GM23338 (cell line): ENCODE data around the gene KAZN. TPM values are rescaled to one million over a fixed set of nuclear protein-coding genes. Genes with fewer than 3 reads are reported as not detected.

Experiments used
- ATAC-seq: fragments of 200-7000 bp; cut with Tn5 transposase; 3 replicates; pipeline ENCODE4 v1.9.1; 2020
- DNase-seq: peaks from one replicate; pipeline ENCODE4 v3.0.0-alpha.2; 2015; ENCODE audit warnings: low spot score
- H2AFZ ChIP-seq: fragments of 200-600 bp; sonication (generic); 2 replicates; pipeline ENCODE4 v1.8.0; 2016; ENCODE audit warnings: antibody characterized with exemption, mild to moderate bottlenecking, moderate library complexity
- H3F3A ChIP-seq: fragments of 200-600 bp; sonication (generic); replicated peaks from 2 replicates; pipeline ENCODE4 v1.8.0; 2017; ENCODE audit warnings: antibody characterized with exemption, mixed run types, low read depth
- H3K27ac ChIP-seq: fragments of 200-600 bp; sonication (generic); 2 replicates; pipeline ENCODE4 v1.6.1; 2016; ENCODE audit warnings: low read depth
- H3K27me3 ChIP-seq: fragments of 200-600 bp; sonication (generic); 2 replicates; pipeline ENCODE4 v1.8.0; 2016; ENCODE audit warnings: mild to moderate bottlenecking, mixed run types, moderate library complexity; ENCODE audit not compliant: insufficient read depth
- H3K36me3 ChIP-seq: fragments of 200-600 bp; sonication (generic); 2 replicates; pipeline ENCODE4 v1.8.0; 2016; ENCODE audit warnings: mild to moderate bottlenecking; ENCODE audit not compliant: insufficient read depth
- H3K4me1 ChIP-seq: fragments of 200-600 bp; sonication (generic); 2 replicates; pipeline ENCODE4 v1.8.0; 2016; ENCODE audit warnings: mild to moderate bottlenecking, moderate library complexity; ENCODE audit not compliant: insufficient read depth
- H3K4me2 ChIP-seq: fragments of 200-600 bp; sonication (generic); 2 replicates; pipeline ENCODE4 v1.7.1; 2017; ENCODE audit warnings: mixed run types
- H3K4me3 ChIP-seq: fragments of 200-600 bp; sonication (generic); 2 replicates; pipeline ENCODE4 v1.6.1; 2016; ENCODE audit warnings: mixed run types
- H3K79me2 ChIP-seq: fragments of 200-600 bp; sonication (generic); replicated peaks from 2 replicates; pipeline ENCODE4 v1.8.0; 2017; ENCODE audit warnings: mild to moderate bottlenecking; ENCODE audit not compliant: insufficient read depth
- H3K9me2 ChIP-seq: fragments of 200-600 bp; sonication (generic); 2 replicates; pipeline ENCODE4 v1.8.0; 2017; ENCODE audit not compliant: insufficient read depth
- H4K20me1 ChIP-seq: fragments of 200-600 bp; sonication (generic); replicated peaks from 2 replicates; pipeline ENCODE4 v1.8.0; 2017; ENCODE audit warnings: mild to moderate bottlenecking; ENCODE audit not compliant: insufficient read depth
- H3K27ac Mint-ChIP-seq: 2 replicates; pipeline ENCODE4 v1.8.0; 2020; ENCODE audit warnings: inconsistent platforms, mild to moderate bottlenecking, moderate library complexity, mixed read lengths
- H3K27me3 Mint-ChIP-seq: 3 replicates; pipeline ENCODE4 v1.8.0; 2022; ENCODE audit warnings: low read depth, mild to moderate bottlenecking, moderate library complexity, mixed read lengths, inconsistent platforms; ENCODE audit not compliant: insufficient read depth, poor library complexity
- H3K36me3 Mint-ChIP-seq: 3 replicates; pipeline ENCODE4 v1.8.0; 2021; ENCODE audit warnings: low read depth, mild to moderate bottlenecking, inconsistent platforms, moderate library complexity, mixed read lengths
- H3K4me1 Mint-ChIP-seq: 3 replicates; pipeline ENCODE4 v1.8.0; 2020; ENCODE audit warnings: mild to moderate bottlenecking, inconsistent platforms, mixed read lengths
- H3K4me3 Mint-ChIP-seq: 3 replicates; pipeline ENCODE4 v1.8.0; 2021; ENCODE audit warnings: moderate library complexity, mild to moderate bottlenecking, inconsistent platforms, mixed read lengths
- H3K9me3 Mint-ChIP-seq: 3 replicates; pipeline ENCODE4 v1.8.0; 2020; ENCODE audit warnings: moderate library complexity, mild to moderate bottlenecking, inconsistent platforms, mixed read lengths
- CREB1 ChIP-seq: fragments of 250-450 bp; sonication (Bioruptor Pico); IDR thresholded peaks from 2 replicates; pipeline ENCODE4 v1.5.0; 2020; ENCODE audit warnings: low read depth, mild to moderate bottlenecking, moderate library complexity
- EZH2phosphoT487 ChIP-seq: fragments of 200-600 bp; sonication (generic); IDR thresholded peaks from one replicate; pipeline ENCODE4 v1.8.1; 2018; ENCODE audit warnings: antibody characterized with exemption; ENCODE audit not compliant: unreplicated experiment
- JUNB ChIP-seq: IDR thresholded peaks from one replicate; pipeline ENCODE4 v1.6.1; 2016; ENCODE audit warnings: antibody characterized with exemption; ENCODE audit not compliant: unreplicated experiment
- STAT1 ChIP-seq: IDR thresholded peaks from one replicate; pipeline ENCODE4 v1.6.1; 2016; ENCODE audit warnings: antibody characterized with exemption; ENCODE audit not compliant: unreplicated experiment
- polyA plus RNA-seq: library from polyadenylated mRNA; unstranded; fragments of >200 nt; fragmentation: Nextera tagmentation; extraction: Ambion mirVana; gene quantifications from 2 replicates; pipeline ENCODE4 v1.2.1, GENCODE V29; 2016
- total RNA-seq: library from RNA; depleted of rRNA; stranded (reverse); fragments of >200 nt; shearing (Covaris generic); gene quantifications from 2 replicates; pipeline ENCODE4 v1.2.3, GENCODE V29; 2014
- TF ChIP-seq, protein P1 (sequence below), 2 experiments: fragments of 200-600 bp in 1 of 2; sonication (generic) in 1 of 2; conservative IDR thresholded peaks; 2 replicates each; pipeline versions ENCODE4 v1.5.1 to v1.6.1; 2016 to 2017; ENCODE audit warnings: antibody characterized with exemption in 2 of 2, low read depth in 2 of 2, mild to moderate bottlenecking in 2 of 2, moderate library complexity in 1 of 2
- TF ChIP-seq, protein P2 (sequence below): fragments of 250-450 bp; sonication (Bioruptor Pico); IDR thresholded peaks from 2 replicates; pipeline ENCODE4 v1.5.0; 2020; ENCODE audit warnings: mild to moderate bottlenecking, moderate library complexity
- TF ChIP-seq, protein P3 (sequence below): IDR thresholded peaks from 2 replicates; pipeline ENCODE4 v1.6.1; 2016; ENCODE audit warnings: antibody characterized with exemption

Gene KAZN
- total and polyA plus RNA-seq, 2 experiments from 2014 or later, result 9.9 to 15.0 TPM

DNA sequence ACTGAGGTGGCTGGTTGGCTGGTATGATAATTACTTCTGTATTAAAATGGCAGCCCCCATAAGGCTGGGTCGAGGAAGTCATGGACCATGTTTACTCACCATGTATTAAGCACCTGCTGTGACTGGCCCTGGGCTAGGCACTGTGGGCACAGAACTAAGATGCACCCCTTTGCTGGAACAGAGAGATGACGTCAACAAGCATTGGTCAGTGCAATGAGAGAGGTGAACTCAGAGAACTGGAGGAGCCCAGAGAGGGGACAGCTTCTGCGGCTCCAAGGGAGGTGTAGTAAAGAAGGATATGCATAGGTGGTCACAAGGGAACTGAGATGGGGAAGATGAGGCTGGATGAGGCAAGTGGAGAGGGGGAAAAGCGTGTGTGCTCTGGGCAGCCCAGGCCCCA, 88.7 kb downstream of the KAZN start (continued):
- TF ChIP-seq, protein P1, sequence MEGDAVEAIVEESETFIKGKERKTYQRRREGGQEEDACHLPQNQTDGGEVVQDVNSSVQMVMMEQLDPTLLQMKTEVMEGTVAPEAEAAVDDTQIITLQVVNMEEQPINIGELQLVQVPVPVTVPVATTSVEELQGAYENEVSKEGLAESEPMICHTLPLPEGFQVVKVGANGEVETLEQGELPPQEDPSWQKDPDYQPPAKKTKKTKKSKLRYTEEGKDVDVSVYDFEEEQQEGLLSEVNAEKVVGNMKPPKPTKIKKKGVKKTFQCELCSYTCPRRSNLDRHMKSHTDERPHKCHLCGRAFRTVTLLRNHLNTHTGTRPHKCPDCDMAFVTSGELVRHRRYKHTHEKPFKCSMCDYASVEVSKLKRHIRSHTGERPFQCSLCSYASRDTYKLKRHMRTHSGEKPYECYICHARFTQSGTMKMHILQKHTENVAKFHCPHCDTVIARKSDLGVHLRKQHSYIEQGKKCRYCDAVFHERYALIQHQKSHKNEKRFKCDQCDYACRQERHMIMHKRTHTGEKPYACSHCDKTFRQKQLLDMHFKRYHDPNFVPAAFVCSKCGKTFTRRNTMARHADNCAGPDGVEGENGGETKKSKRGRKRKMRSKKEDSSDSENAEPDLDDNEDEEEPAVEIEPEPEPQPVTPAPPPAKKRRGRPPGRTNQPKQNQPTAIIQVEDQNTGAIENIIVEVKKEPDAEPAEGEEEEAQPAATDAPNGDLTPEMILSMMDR (conservative IDR thresholded peaks at IDR 0.05; ENCODE audit: low read depth in 2 of 2), result no peak
- TF ChIP-seq EZH2phosphoT487 (no peak), CREB1 (CRISPR knock-in tag) (no peak)

DNA sequence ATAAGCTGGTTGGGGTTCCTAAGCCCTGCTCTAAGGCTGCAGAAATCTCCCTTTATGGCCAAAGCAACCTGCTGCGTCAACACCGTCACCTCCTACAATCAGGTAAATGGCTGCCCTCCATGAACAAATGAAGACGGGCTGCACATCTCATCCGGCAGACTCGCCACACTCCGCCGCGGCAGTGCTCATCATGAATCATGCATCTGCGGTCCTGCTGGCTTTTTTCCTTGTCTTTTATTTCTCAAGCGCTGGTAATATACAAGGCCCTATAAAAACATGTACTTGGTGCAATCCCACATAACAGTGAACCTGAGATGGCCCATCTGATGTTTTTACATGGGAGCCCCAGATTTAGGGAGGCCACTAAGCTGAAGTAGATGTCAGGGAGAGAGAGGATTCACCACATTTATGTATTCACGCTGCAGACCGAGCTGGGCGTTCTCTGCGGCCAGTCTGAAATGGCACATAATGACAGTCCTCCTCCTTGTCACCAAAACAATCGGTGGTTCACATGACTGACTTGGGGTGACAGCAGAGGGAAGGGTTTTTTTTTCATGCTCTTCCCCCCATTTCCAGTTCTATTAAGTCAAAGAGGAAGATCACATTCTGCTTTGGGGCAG, 91.6 kb downstream of the KAZN start:
- Histone ChIP-seq H2AFZ (no peak overlapping the region), H3K27me3 (no peaks in the 10 kb centered on the region), H3K4me2 (no peak overlapping the region), H3F3A (no peaks in the 10 kb centered on the region), H3K79me2 (peaks cover 9% of the 10 kb centered on the region), H4K20me1 (peaks cover 10% of the 10 kb centered on the region), H3K4me3 (no peak overlapping the region), H3K36me3 (no peaks in the 10 kb centered on the region), H3K9me2 (0 out of 2 replicates have a peak, but pooled peaks cover 3% of the 10 kb centered on the region), H3K27ac (no peak overlapping the region), H3K4me1 (no peaks in the 10 kb centered on the region)
- no peaks in the 10 kb centered on the region for H3K36me3 Mint-ChIP-seq
- H3K27ac Mint-ChIP-seq, result no peak overlapping the region
- H3K4me1 Mint-ChIP-seq, result no peaks in the 10 kb centered on the region
- peaks cover 5% of the 10 kb centered on the region for H3K27me3 Mint-ChIP-seq
- ATAC-seq (no peak), DNase-seq (no peak)
- TF ChIP-seq, protein P2, sequence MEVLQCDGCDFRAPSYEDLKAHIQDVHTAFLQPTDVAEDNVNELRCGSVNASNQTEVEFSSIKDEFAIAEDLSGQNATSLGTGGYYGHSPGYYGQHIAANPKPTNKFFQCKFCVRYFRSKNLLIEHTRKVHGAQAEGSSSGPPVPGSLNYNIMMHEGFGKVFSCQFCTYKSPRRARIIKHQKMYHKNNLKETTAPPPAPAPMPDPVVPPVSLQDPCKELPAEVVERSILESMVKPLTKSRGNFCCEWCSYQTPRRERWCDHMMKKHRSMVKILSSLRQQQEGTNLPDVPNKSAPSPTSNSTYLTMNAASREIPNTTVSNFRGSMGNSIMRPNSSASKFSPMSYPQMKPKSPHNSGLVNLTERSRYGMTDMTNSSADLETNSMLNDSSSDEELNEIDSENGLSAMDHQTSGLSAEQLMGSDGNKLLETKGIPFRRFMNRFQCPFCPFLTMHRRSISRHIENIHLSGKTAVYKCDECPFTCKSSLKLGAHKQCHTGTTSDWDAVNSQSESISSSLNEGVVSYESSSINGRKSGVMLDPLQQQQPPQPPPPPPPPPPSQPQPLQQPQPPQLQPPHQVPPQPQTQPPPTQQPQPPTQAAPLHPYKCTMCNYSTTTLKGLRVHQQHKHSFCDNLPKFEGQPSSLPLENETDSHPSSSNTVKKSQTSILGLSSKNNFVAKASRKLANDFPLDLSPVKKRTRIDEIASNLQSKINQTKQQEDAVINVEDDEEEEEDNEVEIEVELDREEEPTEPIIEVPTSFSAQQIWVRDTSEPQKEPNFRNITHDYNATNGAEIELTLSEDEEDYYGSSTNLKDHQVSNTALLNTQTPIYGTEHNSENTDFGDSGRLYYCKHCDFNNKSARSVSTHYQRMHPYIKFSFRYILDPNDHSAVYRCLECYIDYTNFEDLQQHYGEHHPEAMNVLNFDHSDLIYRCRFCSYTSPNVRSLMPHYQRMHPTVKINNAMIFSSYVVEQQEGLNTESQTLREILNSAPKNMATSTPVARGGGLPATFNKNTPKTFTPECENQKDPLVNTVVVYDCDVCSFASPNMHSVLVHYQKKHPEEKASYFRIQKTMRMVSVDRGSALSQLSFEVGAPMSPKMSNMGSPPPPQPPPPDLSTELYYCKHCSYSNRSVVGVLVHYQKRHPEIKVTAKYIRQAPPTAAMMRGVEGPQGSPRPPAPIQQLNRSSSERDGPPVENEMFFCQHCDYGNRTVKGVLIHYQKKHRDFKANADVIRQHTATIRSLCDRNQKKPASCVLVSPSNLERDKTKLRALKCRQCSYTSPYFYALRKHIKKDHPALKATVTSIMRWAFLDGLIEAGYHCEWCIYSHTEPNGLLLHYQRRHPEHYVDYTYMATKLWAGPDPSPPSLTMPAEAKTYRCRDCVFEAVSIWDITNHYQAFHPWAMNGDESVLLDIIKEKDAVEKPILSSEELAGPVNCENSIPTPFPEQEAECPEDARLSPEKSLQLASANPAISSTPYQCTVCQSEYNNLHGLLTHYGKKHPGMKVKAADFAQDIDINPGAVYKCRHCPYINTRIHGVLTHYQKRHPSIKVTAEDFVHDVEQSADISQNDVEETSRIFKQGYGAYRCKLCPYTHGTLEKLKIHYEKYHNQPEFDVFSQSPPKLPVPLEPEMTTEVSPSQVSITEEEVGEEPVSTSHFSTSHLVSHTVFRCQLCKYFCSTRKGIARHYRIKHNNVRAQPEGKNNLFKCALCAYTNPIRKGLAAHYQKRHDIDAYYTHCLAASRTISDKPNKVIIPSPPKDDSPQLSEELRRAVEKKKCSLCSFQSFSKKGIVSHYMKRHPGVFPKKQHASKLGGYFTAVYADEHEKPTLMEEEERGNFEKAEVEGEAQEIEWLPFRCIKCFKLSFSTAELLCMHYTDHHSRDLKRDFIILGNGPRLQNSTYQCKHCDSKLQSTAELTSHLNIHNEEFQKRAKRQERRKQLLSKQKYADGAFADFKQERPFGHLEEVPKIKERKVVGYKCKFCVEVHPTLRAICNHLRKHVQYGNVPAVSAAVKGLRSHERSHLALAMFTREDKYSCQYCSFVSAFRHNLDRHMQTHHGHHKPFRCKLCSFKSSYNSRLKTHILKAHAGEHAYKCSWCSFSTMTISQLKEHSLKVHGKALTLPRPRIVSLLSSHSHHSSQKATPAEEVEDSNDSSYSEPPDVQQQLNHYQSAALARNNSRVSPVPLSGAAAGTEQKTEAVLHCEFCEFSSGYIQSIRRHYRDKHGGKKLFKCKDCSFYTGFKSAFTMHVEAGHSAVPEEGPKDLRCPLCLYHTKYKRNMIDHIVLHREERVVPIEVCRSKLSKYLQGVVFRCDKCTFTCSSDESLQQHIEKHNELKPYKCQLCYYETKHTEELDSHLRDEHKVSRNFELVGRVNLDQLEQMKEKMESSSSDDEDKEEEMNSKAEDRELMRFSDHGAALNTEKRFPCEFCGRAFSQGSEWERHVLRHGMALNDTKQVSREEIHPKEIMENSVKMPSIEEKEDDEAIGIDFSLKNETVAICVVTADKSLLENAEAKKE (CRISPR knock-in tag), result no peak
- TF ChIP-seq, protein P3, sequence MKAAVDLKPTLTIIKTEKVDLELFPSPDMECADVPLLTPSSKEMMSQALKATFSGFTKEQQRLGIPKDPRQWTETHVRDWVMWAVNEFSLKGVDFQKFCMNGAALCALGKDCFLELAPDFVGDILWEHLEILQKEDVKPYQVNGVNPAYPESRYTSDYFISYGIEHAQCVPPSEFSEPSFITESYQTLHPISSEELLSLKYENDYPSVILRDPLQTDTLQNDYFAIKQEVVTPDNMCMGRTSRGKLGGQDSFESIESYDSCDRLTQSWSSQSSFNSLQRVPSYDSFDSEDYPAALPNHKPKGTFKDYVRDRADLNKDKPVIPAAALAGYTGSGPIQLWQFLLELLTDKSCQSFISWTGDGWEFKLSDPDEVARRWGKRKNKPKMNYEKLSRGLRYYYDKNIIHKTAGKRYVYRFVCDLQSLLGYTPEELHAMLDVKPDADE, result no peak
- TF ChIP-seq EZH2phosphoT487, result no peak
- no peak for TF ChIP-seq STAT1
- TF ChIP-seq JUNB, result no peak
- H3K9me3 Mint-ChIP-seq, result no peaks in the 10 kb centered on the region; the same call in 2 of the 3 replicates
- no peak overlapping the region for H3K4me3 Mint-ChIP-seq
